Activated naive CD8-positive, alpha-beta T cell (primary cell): Measurements from ENCODE around the gene REEP1.
"Not testable (repeated sequence)": the region's sequence is repeated elsewhere in the genome, so short reads cannot be mapped to it uniquely, and the experiment has no call there.

Experiments used
- H3K27ac Mint-ChIP-seq: one replicate; pipeline ENCODE4 v1.8.0; 2021; ENCODE audit warnings: mixed read lengths
- H3K27me3 Mint-ChIP-seq: one replicate; pipeline ENCODE4 v1.8.0; 2021; ENCODE audit warnings: mixed read lengths
- H3K36me3 Mint-ChIP-seq: one replicate; pipeline ENCODE4 v1.8.0; 2021; ENCODE audit warnings: mixed read lengths
- H3K4me1 Mint-ChIP-seq: one replicate; pipeline ENCODE4 v1.8.0; 2021; ENCODE audit warnings: low read depth, mixed read lengths
- H3K4me3 Mint-ChIP-seq: one replicate; pipeline ENCODE4 v1.8.0; 2021; ENCODE audit warnings: mild to moderate bottlenecking, mixed read lengths
- H3K9me3 Mint-ChIP-seq: one replicate; pipeline ENCODE4 v1.8.0; 2021; ENCODE audit warnings: low read depth, mixed read lengths

The REEP1 gene

DNA sequence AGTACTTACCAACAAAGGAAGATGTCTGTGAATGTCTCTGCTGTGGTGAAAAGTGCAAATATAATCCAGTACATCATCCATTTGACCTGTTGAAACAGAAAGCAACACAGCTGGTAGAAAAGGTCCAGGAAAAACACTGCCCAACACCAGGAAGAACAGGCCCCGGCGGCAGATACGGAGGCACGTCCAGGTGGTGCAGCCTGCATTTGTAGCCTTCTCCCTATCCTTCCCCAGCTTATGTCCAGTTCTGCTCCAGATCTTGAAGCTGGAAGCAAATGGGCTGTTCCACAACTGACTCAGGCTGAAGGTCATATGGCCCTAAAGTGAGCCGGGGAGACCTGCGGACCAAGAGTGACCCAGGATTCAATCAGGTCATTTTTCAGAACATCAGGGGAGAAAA lies 73.5 kb downstream of the REEP1 start:
- no peak overlapping the region for H3K4me3 Mint-ChIP-seq
- H3K4me1 Mint-ChIP-seq, result no peaks in the 10 kb centered on the region
- no peak overlapping the region for H3K27ac Mint-ChIP-seq
- H3K27me3 Mint-ChIP-seq, result peaks cover 2% of the 10 kb centered on the region
- peaks cover 7% of the 10 kb centered on the region for H3K36me3 Mint-ChIP-seq
- H3K9me3 Mint-ChIP-seq, result peaks cover 4% of the 10 kb centered on the region

DNA sequence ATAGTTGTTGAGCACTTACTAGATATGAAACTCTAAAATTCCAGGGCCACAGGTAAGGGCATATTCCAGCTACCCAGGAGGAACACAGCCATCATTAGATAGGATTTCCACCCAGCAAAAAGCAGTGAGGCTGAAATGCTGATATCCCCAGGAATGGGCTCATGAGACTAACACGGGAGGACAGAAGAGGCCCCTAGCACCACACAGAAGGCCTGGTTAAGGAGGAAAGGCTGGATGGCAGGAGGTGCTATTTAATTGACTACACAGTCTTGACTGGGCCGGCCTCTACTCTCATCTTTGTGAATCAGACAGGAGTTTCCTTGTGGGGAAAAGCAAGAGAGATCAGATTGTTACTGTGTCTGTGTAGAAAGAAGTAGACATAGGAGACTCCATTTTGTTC lies 76.4 kb downstream of the REEP1 start:
- H3K27me3 Mint-ChIP-seq, result peaks cover 2% of the 10 kb centered on the region
- no peaks in the 10 kb centered on the region for H3K4me1 Mint-ChIP-seq
- H3K27ac Mint-ChIP-seq, result no peak overlapping the region
- H3K36me3 Mint-ChIP-seq, result peaks cover 3% of the 10 kb centered on the region
- no peak overlapping the region for H3K4me3 Mint-ChIP-seq
- peaks cover 4% of the 10 kb centered on the region for H3K9me3 Mint-ChIP-seq

DNA sequence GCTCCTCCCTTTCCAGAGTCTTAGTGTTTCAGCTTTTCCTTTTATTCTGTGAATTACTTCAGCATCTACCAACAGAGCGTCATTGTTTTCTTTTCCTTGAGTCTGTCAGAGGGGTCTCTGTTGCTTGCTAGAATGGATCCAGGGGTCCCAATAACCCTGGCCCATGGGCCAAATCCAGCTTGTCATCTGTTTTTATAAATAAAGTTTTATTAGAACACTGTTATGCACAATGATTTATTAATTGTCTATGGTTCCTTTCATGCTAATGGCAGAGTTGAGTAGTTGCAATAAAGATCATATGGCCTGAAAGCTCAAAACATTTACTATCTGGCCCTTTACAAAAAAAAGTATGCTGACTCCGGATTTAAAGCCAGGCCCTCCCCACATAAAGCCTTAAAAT lies 79.3 kb downstream of the REEP1 start:
- Mint-ChIP-seq H3K9me3 (no peaks in the 10 kb centered on the region), H3K4me3 (no peak overlapping the region), H3K27ac (no peak overlapping the region), H3K4me1 (no peaks in the 10 kb centered on the region), H3K27me3 (no peaks in the 10 kb centered on the region), H3K36me3 (no peaks in the 10 kb centered on the region)

DNA sequence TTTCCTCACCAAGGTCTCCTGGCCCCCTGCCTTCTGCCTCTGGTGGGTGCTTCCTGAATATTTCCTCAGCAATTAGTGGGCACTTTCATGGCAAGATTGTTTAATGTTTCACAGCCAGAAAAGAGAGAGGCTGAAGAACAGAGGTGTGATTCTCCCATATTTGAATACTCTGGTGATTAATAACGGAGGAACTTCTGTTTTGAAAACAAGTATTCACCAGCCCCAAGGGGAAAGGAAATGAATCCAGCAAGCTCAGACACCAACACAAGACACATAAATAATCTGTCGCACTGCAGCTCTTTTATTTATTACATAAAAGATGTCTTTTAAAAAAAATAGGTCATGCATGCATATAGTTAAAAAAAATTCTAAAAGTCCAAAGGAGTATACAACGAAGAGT lies 80.4 kb downstream of the REEP1 start:
- no peaks in the 10 kb centered on the region for H3K27me3 Mint-ChIP-seq
- no peak overlapping the region for H3K27ac Mint-ChIP-seq
- no peaks in the 10 kb centered on the region for H3K9me3 Mint-ChIP-seq
- no peaks in the 10 kb centered on the region for H3K36me3 Mint-ChIP-seq
- H3K4me1 Mint-ChIP-seq, result no peaks in the 10 kb centered on the region
- H3K4me3 Mint-ChIP-seq, result no peak overlapping the region

DNA sequence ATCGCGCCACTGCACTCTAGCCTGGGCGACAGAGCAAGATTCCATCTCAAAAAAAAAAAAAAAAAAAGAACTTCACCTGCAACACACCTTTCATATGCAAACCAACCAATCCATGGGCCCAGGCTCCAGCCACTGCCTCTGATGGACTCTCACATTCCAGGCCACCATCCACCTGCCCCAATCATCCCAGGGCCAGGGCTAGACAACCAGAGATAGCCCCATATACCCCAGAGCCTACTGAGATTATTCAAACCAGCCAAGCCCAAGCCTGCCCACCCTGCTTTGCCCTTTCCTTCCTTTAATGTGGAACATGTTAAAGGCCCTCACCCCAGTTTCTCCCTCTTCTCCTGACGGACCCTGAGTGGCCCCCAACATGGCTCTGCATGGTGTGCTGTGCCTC lies 81.1 kb downstream of the REEP1 start:
- Mint-ChIP-seq H3K4me1 (no peaks in the 10 kb centered on the region), H3K36me3 (no peaks in the 10 kb centered on the region), H3K4me3 (no peak overlapping the region), H3K27me3 (no peaks in the 10 kb centered on the region), H3K9me3 (no peaks in the 10 kb centered on the region), H3K27ac (no peak overlapping the region)

DNA sequence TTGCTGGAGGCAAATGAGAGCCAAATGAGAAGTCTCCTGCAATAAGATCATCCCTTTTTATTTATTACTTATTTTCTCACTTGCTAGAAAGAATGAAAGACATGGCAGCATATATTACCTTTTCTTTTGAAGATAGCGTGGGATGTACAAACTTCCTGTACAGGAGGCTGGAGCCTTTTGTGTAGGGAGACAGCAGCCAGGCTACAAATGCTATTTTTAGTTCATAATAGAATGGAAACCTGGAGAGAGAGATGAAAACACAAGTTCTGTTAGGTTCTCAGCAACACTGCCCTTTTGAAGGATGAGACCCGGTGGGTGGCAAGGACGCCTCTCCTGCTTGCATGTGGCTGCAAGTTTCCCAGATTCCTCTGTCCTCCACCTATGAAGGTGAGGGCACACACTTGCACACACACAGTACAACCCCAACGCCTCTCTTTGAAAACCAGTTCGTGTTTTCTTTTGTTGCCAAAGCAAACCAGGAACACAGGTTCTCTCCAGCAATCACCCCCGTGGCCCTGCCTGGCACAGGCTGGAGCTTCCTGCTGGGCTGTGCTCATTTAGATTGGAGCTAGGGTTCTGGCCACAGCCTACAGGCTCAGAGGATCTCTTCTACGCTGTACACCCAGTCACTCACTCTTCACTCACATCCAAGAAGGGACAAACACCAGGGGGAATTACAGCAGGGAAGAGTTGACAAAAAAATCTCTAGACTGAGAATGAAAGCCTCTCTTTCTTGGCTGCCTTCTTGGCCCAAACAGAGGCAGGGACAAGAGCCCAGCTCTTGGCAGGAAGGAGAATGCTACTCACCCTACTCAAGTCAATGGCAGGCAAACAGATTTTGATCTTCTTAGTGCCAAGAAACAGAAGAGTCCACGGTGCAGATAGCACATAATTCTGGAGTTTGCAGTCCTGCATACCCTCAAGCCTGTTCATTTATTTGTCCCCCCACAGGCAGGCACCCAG lies 82.6 kb downstream of the REEP1 start:
- Mint-ChIP-seq H3K27me3 (peaks cover 1% of the 10 kb centered on the region), H3K27ac (no peak overlapping the region), H3K9me3 (no peaks in the 10 kb centered on the region), H3K36me3 (no peaks in the 10 kb centered on the region), H3K4me1 (no peaks in the 10 kb centered on the region), H3K4me3 (no peak overlapping the region)

DNA sequence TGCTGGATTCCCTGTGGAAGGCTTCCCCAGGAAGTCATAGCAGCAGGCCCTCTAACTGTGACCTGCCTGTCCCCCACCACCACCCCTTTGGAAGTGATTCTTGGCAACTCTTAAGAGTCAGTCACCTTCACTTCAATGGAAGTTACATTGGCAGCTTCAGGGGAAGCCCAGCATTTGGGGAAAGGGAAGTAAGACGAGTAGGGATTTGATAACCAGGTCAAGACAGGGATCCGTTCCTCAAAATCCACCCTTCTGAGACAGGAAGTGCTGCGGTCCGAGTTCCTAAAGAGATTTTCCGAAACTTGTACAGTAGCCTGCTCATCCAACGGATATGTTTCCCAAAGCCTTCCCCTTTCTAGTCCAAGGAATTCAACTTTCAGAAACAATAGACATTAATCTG lies 84.0 kb downstream of the REEP1 start:
- H3K4me3 Mint-ChIP-seq, result no peak overlapping the region
- H3K27ac Mint-ChIP-seq, result no peak overlapping the region
- H3K27me3 Mint-ChIP-seq, result peaks cover 1% of the 10 kb centered on the region
- H3K36me3 Mint-ChIP-seq, result no peaks in the 10 kb centered on the region
- no peaks in the 10 kb centered on the region for H3K9me3 Mint-ChIP-seq
- no peaks in the 10 kb centered on the region for H3K4me1 Mint-ChIP-seq

DNA sequence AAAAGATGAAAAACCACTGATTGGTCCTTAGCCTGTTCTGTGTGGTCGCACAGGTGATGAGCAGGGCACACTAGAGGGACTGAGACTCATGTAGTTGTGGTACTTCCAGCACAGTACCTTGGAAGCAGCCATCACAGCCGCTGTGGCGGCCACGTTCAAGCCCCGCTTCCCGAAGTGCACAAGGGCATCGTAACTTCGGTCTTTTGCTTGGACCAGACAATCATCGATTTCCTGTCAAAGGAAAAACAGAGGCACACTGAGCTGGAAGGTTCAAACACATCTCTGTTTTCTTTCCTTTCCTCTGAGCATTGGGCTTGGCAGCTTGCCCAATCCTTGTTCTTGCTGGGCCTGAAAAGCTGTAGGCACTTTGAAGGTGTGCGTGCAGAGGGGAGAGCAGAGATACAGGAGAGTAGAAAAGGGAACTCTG lies 85.6 kb downstream of the REEP1 start:
- peaks cover 1% of the 10 kb centered on the region for H3K27me3 Mint-ChIP-seq
- no peaks in the 10 kb centered on the region for H3K9me3 Mint-ChIP-seq
- H3K27ac Mint-ChIP-seq, result no peak overlapping the region

DNA sequence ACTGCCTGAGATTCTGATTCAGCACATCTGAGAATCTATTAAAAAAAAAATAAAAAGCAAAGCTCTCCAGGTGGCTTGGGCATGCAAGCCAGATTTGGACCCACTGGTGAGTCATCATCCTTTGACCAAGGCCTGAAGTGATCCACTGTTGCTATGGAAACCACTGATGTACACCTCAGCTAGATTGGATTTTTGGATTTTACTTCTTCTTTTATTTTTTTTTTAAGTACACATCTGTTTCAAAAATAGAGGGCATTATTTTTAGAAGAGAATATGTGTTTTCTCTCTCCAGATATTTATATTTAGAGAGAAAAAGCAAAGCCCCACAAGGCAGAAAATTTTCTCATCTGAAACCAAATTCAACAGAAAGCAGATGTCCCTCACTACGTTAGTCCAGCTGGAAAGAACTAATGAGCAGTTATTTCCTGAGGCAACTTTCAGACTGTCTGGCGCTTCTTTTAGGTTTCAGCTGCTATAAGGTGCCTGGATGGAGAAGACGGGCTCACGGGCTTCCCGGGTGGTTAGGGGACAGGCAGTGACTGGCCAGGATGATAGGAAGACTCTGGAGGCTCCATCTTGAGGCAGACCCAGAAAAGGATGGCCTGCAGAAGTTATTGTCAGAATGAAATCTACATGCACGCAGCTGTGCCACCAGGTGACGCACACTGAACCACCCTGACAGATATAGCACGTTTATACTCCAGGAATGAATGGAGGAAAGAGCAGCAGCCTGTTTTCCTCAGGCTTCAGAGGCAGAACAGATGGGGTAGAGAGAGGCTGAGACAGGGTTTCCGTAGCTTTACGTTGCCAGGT lies 87.6 kb downstream of the REEP1 start:
- H3K4me3 Mint-ChIP-seq, result no peak overlapping the region
- H3K27me3 Mint-ChIP-seq, result peaks cover 1% of the 10 kb centered on the region
- H3K36me3 Mint-ChIP-seq, result no peaks in the 10 kb centered on the region
- H3K4me1 Mint-ChIP-seq, result no peaks in the 10 kb centered on the region
- H3K27ac Mint-ChIP-seq, result no peak overlapping the region
- no peaks in the 10 kb centered on the region for H3K9me3 Mint-ChIP-seq

More for the DNA sequence above, 85.6 kb downstream of the REEP1 start:
- no peaks in the 10 kb centered on the region for H3K4me1 Mint-ChIP-seq
- no peaks in the 10 kb centered on the region for H3K36me3 Mint-ChIP-seq
- H3K4me3 Mint-ChIP-seq, result no peak overlapping the region

DNA sequence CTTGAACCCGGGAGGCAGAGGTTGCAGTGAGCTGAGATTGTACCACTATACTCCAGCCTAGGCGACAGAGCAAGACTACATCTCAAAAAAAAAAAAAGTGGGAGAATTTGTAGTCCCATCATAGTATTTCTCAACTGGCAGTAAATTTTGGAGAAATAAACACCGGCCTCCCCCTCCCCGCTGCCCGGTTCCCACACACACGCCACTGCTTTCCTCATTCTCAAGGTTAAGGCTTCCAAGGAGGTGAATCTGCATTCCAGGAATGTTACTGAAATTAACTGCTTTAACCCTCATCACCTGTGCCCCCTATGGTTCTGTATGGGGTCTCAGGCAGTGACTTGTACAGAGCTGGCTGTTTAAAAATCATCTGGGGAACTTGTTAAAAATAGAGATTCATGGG lies 88.2 kb downstream of the REEP1 start:
- H3K27ac Mint-ChIP-seq, result no peak overlapping the region
- peaks cover 1% of the 10 kb centered on the region for H3K27me3 Mint-ChIP-seq
- no peak overlapping the region for H3K4me3 Mint-ChIP-seq
- no peaks in the 10 kb centered on the region for H3K36me3 Mint-ChIP-seq
- H3K4me1 Mint-ChIP-seq, result no peaks in the 10 kb centered on the region
- no peaks in the 10 kb centered on the region for H3K9me3 Mint-ChIP-seq

DNA sequence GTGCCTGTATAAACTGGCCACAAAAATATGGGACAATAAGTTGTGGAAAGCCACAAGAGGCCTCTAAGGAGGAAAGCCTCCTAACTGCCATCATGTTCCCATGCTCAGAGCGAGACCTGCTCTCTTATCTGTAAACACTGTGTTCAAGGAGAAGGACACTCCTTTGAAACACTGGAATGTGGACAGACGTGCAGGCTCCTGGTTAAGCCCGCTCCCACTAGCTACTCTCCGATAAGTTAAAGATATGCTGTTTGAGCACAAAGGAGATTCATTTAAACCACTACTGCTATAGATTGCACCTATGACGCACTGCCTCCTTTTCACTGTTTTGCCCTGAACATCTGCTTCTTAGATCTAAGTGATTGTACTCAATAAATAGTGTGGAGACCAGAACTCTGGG lies 92.2 kb downstream of the REEP1 start:
- H3K36me3 Mint-ChIP-seq, H3K27me3 Mint-ChIP-seq, H3K4me1 Mint-ChIP-seq, H3K27ac Mint-ChIP-seq, H3K9me3 Mint-ChIP-seq, H3K4me3 Mint-ChIP-seq: not testable (repeated sequence)

DNA sequence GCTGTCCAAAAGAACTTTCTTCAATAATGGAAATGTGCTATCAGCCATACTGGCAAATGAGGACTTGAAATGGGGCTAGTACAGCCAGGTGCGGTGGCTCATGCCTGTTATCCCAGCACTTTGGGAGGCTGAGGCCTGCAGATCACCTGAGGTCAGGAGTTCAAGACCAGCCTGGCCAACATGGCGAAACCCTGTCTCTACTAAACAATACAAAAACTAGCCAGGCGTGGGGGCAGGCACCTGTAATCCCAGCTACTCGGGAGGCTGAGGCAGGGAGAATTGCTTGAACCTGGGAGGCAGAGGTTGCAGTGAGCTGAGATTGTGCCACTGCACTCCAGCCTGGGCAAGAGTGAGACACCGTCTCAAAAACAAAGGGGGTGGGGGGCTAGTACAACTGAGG lies 92.6 kb downstream of the REEP1 start:
- not testable (repeated sequence) for H3K9me3 Mint-ChIP-seq, H3K4me3 Mint-ChIP-seq, H3K27ac Mint-ChIP-seq, H3K27me3 Mint-ChIP-seq, H3K4me1 Mint-ChIP-seq, H3K36me3 Mint-ChIP-seq

DNA sequence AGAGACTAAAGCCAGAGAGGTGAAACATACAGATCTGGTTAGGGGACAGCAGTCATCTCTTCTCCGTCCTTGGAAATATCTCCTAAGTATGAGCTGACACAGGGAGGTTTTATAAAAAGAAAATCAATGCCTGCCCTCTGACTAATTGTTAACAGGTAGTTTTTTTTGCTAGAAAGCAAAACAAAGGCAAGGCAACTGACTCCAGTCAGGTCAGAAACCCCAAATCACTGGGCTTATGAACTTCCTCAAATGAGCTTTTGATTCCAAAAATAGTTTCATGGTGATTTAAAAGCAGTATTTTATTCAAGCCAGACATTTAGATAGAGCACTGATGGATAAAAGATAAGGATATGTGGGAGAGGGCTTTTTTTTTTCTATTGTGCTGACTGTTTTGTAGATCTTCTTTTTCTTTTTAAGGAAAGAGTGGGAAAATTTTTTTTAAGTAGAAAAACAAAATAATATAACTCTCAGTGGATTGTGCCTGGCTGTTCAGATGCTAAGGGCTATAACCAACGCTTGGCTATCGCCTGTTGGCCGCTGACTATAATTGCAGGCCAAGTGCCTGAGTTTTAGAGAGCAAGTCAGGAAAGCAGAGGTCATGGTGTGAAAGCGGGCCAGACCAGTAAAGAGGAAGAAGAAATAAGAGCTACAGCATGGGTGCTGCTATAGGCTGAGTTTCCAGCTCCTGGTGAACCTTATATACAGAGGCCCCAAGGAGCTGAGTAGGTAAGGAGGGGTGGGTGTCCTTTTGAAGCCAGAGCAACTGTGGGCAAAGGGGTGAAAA lies 93.3 kb downstream of the REEP1 start:
- Mint-ChIP-seq H3K36me3 (no peaks in the 10 kb centered on the region), H3K9me3 (no peaks in the 10 kb centered on the region), H3K27me3 (no peaks in the 10 kb centered on the region), H3K4me3 (no peak overlapping the region), H3K27ac (no peak overlapping the region), H3K4me1 (peaks cover 4% of the 10 kb centered on the region)

DNA sequence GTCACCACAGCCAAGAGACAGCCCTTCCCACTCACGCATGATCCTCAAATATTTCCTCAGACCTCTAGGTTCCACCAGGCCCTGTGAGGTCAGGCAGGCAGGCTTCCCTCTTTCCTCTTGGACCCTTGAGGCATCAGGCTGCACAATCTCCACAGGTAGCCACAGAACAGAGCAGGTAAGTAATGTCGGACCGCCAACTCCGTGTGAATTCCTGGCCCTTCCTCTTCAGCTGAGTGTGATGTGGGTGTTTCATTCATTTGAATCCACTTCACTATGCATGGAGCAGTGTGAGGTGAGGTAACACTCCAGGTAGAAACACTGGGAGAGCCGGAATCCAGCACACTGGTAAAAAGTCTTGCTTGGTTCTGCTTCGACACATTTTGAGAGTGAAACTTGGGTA lies 94.2 kb downstream of the REEP1 start:
- Mint-ChIP-seq H3K9me3 (no peaks in the 10 kb centered on the region), H3K4me1 (peaks cover 12% of the 10 kb centered on the region), H3K27ac (no peak overlapping the region), H3K27me3 (no peaks in the 10 kb centered on the region), H3K36me3 (no peaks in the 10 kb centered on the region), H3K4me3 (no peak overlapping the region)

DNA sequence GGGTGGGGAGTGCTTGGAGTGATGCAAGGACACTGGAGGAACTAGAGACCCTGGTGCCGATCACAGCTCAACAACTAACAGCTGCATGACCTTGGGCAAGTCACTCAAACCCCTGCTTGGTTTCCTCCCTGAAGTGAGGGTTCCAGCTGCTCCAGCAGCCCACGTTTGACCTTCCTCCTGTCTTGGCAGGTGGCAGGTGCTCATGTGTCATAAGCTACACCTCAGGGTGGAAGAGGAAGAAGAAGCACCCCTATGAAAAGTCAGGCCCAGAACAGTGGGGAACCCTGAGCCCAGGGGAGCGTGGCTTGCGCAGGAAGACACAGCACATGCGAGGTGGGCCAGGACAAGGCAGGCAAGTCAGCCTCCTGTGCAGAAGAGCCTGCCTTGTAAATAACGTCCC lies 95.8 kb downstream of the REEP1 start:
- no peak overlapping the region for H3K4me3 Mint-ChIP-seq
- no peaks in the 10 kb centered on the region for H3K36me3 Mint-ChIP-seq
- no peak overlapping the region for H3K27ac Mint-ChIP-seq
- H3K4me1 Mint-ChIP-seq, result peaks cover 13% of the 10 kb centered on the region
- no peaks in the 10 kb centered on the region for H3K27me3 Mint-ChIP-seq
- no peaks in the 10 kb centered on the region for H3K9me3 Mint-ChIP-seq
